Kidney glomerular epithelial cell (primary cell): Measurements from ENCODE around the gene HECW1.
"Not testable (repeated sequence)": the region's sequence is repeated elsewhere in the genome, so short reads cannot be mapped to it uniquely, and the experiment has no call there.

Source experiments
- DNase-seq: peaks from one replicate; lab custom pipeline; 2025; lab: John Stamatoyannopoulos, UW

HECW1 gene

DNA sequence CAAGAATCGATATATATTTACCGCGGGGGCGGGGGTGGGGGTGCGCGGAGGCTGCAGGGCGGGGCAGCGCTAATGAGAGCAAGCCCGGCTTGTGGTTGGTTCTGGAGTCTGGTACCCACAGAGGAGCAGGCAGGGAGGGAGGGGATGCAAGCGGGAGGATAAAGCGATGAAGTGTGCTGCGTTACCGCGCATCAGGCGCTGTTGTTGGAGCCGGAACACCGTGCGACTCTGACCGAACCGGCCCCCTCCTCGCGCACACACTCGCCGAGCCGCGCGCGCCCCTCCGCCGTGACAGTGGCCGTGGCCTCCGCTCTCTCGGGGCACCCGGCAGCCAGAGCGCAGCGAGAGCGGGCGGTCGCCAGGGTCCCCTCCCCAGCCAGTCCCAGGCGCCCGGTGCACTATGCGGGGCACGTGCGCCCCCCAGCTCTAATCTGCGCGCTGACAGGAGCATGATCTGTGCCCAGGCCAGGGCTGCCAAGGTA is at the start of gene HECW1:
Gene HECW1, plus strand, starts transcription at position 189 of the 482 bp plus-strand sequence. CDS start 131,259 bp downstream, outside the sequence.
- DNase-seq, result no peak

DNA sequence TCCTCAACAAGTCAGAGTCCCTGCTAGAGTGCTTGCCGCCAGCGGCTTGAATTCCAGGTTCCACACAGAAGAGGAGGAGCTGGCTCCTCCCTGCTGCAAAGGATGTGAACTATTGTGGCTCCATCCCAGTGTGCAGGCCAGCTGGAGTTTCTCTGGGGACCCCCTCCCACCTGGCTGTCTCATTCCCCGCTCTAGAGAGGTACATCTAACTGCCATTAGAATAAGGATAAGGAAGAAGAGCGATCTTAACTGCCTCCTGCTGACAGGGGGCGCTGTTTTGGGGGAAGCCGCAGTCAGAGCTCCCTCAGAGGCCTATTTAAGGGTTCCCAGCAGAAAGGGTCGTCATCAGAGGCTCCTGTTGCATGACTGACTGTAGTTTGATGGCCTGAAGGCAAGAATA is 40.8 kb upstream of the HECW1 start:
- DNase-seq, result no peak

DNA sequence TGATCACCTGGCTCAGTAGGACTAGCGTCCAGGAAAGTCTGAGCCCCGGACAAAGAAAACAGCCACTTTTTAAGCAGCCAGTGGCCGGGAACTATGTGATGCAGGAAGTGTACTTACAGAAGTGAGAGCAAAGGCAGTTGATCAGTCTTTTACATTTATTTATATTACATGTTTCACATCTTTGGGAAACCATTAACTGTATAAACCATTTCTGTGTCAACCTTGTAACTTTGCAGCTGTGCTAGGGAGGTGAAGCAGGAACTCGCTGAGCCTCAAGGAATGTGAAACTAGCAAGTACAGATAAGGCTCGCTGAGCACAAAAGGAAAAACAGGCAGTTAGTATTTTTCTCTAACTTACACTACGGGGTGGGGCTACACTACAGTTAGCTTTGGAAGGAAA is 39.9 kb upstream of the HECW1 start:
- DNase-seq, result peak; percentile 10

DNA sequence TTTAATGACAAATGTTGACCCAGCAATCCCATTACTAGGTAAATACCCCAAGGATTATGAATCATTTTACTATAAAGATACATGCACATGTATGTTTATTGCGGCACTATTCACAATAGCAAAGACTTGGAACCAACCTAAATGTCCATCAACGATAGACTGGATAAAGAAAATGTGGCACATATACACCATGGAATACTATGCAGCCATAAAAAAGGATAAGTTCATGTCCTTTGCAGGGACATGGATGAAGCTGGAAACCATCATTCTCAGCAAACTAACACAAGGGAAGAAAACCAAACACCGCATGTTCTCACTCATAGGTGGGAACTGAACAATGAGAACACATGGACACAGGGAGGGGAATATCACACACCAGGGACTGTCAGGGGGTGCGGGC is 38.6 kb upstream of the HECW1 start:
- DNase-seq, result not testable (repeated sequence)

DNA sequence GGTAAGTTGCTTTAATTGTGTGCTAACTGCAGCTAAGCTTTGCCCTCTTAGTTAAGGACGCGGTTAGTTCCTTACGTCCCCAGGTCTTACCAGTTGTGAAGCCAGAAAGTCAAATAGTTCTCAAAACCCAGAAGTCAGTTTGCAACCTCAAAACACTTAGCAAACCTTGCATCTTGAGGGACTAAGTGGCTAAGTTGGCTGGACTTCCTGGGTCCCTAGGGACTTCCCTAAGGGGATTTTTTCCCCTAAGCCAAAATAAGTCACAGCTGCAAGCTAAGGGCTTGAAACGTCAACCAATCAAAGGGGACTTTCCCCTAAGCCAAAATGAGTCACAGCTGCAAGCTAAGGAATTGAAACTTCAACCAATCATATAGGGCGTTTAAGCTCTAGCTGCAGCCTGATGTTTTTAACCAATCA is 36.2 kb upstream of the HECW1 start:
- no peak for DNase-seq

DNA sequence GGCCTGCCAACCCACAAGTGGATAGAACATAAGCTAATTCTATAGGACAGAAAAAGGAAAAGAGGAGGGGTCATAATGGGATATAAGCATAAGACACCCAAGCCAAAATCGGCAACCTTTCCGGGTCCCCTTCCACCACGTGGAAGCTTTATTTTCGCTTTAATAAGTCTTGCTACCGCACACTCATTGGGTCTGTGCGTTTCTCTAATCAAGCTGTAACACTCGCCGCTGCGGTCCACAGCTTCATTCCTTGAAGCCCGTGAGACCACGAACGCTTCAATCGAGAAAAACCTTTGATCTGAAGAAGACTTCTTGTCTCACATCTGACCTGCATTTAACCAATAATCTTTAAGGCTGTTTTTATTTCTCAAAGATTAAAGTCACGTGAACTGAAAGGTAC is 35.8 kb upstream of the HECW1 start:
- no peak for DNase-seq

DNA sequence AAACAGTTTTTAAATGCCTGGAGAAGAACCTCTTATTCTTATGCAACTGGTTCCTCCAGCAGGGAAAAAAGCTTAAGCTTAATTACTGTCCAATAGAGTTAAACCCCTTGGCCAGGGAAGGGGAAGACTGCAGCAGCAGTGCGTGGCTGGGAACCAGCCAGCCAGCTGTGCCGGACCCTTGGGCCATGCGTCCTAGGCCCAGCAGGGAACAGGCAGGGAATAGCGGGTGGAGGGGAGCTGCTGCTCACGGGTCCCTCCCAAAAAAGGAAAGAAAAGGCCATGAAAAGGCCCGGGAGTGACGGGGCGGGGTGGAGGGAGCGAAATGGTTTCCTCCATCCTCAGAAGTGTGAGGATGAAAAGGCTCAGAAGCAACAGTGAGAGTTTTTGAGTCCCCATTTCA is 35.2 kb upstream of the HECW1 start:
- DNase-seq, result no peak

DNA sequence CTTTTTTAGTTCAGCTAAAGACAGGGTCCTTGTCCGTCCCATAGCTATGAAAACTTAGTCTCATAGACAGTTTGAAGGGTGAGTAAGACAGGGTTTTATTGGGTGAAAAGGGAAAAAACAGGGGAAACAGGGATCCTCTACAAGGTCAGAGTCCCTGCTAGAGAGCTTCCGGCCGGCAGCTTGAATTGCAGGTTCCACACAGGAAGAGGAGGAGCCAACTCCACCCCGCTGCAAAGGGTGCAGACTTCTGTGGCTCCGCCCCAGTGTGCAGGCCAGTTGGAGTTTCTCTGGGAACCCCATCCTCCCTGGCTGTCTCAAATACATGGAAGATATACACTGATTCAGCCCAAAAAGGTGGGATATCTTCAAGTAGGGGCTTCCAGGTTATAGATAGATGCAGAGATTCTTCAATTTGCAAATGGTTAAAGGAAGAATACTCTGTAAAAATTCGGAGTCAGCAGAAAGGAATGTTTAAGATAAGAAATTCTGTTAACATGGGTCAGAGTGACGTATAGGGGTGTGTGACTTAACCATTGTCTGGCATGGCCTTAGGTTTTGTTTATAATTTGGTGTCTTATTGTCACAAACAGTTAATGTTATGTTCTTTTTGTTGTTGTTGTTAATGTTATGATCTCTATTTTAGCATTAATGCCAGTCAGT is 34.6 kb upstream of the HECW1 start:
- DNase-seq, result no peak

DNA sequence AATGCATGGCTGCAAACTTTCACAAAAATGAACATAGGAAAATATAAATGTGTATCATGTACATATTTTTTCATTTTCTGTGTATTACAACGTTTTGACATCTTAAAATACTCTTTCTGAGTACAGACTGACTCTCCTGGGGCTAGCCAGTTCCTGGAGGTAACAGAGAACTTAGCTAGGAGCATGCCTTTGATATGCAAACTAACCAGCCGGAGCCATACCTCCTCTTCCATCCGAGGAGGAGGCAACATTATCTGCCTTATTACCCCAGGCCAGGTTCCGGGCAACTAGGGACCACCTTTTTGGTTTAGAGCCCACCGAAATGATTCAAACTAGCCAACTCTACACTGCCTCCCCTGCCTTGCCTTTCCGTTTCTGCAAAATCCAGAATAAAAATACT is 33.7 kb upstream of the HECW1 start:
- no peak for DNase-seq

DNA sequence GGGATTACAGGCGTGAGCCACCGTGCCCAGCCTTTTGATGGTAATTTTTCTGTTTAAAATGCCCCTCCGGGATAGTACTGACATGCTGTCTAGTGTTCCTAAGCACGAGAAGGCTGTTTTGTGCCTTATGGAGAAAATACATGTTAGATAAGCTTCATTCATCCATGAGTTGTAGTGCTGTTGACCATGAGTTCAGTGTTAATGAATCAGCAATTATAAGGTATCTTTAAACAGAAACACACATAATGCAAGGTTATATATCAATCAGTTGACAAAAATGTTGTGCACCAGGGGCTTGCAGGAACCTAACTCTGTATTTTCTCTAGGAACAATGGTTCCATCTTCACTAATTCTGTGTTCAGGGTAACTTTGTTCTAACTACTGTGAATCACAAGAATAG is 30.8 kb upstream of the HECW1 start:
- DNase-seq, result no peak

DNA sequence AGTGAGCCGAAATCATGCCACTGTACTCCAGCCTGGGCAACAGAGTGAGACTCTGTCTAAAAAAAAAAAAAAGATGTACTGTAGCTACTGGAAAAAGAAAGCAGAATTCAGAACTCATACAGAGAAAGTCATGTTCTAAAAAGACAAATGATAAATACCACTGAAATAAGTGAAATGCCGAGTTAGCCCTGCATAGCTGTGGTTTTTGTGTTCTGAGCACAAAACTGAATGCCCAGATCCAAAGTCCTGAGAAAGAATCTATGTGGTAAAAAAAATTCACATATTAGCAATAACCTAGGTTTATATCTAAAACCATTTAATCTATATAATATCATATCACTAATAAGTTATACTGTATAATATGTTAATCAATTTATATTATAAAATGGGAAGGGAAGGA is 29.3 kb upstream of the HECW1 start:
- DNase-seq, result no peak

DNA sequence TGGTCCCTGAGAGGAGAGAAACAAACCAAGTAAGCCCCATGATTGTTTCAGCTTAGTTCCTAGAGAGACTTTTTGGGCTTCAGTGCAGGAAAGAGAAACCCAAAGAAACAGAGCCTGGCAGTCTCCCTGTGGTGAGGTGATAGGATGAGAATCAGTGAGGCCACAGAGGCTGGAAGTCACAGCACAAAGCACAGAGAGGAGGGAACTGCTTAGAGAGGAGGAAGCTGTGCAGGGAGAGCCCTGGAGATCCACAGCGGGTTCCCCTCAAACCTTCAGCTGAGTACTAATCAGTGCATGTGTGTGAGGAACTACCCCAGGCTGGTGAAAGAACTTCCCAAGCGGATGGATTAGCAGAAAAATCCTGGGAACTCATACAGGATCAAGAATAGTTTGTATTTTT is 27.4 kb upstream of the HECW1 start:
- no peak for DNase-seq

DNA sequence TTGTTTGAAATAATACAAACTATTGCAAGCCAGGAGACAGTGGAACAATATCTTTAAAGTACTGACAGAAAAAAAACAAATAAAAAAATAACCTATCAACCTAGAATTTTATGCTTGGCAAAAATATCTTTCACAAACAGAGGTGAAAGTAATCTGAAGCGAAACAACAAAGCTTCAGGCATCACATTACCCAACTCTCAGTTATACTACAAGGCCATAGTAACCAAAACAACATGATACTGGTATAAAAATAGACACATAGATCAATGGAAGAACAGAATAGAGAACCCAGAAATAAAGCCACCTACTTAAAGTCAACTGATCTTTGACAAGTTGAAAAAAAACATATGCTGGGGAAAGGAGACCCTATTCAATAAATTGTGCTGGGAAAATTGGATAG is 26.5 kb upstream of the HECW1 start:
- no peak for DNase-seq

DNA sequence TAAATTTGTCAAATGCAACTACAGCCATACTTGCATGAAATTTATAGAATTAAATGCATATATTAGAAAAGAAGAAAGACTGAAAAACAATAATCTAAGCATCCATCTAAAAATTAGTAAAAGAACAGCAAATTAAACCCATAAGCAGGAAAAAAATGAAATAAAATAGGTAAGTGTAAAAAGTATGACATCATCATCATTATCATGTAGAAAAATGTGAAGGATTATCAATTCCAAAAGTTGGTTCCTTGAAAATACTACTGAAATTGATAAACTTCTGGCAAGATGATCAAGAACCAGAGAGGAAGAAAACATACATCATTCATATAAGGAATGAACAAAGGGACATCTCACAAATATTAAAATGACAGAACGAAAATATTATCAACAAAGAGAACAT is 19.6 kb upstream of the HECW1 start:
- no peak for DNase-seq

DNA sequence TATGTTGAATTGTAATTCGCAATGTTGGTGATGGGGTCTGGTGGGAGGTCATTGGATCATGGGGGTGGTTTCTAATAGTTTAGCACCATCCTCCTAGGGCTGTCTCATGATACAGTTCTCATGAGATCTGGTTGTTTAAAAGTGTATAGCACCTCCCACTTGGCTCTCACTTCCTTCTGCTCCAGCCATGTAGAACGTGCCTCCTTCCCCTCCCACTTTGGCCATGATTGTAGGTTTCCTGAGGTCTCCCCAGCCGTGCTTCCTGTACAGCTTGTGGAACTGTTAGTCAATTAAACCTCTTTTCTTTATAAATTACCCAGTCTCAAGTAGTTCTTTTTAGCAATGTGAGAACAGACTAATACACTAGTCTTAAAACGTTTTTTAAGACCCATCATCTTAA is 15.6 kb upstream of the HECW1 start:
- no peak for DNase-seq

DNA sequence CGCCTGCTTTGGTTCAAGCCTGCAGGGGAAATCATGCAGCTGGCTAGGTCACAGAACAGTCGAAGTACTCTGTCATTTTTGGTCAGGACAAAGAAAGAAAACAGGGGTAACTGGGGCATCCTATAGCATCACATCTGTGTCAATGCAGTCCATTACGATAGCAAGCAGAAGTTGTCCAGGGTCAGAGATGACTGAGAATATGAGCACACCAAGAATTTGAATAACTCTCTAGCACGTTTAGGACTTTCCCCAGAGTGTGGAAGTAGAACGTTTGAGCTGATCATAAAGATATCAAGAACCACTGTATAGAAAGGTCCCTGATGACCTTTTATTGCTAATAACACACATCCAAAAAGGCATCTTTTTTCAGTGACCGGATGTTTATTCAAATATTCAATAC is 12.7 kb upstream of the HECW1 start:
- no peak for DNase-seq

DNA sequence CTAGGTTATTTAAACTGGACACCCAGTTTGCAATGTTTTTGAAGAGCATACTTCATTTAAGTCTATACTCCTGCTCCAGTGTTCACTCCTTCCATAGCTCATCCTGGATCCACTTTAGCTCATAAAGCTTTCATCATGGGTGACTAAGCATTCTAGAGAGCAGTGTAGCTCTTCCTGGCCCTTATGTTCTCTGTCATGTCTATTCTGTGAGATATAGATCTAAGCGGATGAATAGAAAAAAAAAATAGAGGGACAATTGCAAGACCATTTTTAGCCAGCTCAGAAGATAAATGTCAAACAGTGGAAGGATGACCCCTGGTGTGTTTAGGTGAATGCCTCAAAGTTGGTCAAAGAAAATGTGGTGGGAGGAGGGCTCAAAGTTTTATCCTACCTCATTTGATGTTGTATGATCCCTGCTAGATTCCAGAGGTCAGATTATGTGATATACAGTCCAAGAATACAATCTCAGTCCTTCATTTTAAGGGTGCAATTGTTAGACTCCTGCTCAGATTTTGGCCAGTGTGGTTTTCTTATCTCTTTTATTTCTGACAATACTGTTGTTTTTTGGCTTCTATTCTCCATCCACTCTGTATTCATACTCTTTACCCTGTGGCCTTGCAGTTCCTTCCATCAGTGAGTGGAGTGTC is 7.5 kb upstream of the HECW1 start:
- no peak for DNase-seq

DNA sequence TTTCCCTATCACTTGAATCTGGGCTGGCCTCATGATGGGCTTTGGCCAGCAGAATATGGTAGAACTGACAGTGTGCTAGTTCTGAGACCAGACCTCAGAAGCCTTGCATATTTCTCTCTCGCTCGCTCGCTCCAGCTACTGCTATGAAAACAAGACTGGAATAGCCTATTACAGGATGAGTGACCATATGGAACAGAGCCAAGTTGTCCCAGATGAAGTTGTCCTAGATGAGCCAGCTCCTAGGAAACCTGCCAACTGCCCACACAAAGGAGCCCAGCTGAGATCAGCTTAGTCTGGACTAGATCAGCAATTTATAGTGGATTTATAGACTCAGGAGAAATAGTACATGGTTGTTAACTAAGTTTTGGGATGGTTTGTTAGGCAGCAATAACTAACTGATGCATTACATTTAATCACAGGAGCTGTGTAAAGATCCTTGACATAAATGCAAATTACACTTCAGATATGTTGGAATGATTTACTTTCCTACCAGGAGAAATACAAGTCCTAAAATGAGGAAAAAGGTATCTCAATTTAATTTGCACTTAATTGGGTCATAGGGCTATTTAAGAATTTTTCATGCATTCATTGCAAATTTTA is 6.8 kb upstream of the HECW1 start:
- no peak for DNase-seq

DNA sequence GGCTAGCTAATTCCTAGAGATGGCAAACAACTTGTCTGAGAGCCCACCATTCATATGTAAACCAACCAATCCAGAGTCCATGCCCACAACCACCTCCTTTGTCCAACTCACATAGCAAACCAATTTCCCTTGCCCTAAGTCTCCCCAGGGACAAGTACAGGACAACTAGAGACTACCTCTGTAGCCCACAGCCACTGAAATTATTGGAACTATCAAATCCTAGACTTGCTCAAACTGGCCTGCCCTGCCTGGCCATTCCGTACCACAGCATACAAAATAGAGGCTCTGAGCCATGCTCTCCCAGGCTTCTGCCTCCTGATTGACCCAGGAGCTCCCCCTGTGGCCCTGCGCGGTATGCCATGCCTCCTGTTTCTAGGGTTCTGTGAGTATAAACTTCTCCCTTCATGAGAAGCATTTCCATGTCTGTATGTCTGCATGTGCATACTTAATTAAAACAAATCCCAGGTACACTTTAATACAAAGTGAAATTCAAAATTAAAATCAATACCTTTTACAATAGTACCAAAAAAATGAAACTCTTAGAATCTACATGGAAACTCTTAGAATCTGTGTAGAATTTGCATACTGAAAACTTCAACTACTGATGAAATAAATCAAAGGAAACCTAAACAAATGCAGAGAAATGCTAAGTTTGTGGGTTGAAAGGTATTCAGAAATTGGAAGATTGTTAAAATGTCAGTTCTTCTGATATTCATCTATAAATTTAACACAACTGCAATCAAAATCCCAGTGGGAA is 4.0 kb upstream of the HECW1 start:
- peak; percentile 35 for DNase-seq

DNA sequence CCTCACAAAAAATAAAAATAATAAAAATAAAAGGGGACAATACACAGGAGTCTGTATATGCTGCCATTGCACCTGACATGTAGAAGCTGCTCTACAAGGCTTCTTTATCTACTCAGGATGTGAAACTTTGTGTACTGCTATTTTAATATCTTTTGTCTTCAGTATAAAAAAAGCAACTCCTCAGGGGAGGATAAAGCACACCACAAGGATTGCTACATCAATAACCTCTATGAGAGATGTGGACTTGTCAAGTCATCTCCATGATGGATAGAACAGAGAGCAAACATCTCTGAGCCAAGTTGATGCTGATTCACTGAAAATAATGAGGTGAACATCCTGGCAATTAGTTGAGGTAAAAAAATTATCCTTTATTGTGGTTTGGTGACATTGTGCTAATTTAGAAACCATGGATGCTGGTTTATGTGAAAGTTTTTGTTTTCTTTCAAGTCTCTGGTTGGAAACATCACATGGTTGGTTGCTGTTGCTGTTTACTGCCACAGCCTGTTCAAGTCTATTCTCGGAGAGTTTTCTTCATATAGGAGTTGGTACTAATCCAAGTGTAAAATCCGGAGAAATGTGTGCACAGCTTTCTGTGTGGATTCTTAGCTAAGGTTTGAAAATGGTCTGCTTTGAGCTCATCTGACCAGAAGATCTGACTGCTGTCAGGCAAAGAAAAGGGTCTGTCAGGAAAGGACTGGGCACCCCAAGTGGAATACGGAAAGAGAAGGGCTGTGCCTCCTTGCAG is 1.5 kb upstream of the HECW1 start:
- no peak for DNase-seq

DNA sequence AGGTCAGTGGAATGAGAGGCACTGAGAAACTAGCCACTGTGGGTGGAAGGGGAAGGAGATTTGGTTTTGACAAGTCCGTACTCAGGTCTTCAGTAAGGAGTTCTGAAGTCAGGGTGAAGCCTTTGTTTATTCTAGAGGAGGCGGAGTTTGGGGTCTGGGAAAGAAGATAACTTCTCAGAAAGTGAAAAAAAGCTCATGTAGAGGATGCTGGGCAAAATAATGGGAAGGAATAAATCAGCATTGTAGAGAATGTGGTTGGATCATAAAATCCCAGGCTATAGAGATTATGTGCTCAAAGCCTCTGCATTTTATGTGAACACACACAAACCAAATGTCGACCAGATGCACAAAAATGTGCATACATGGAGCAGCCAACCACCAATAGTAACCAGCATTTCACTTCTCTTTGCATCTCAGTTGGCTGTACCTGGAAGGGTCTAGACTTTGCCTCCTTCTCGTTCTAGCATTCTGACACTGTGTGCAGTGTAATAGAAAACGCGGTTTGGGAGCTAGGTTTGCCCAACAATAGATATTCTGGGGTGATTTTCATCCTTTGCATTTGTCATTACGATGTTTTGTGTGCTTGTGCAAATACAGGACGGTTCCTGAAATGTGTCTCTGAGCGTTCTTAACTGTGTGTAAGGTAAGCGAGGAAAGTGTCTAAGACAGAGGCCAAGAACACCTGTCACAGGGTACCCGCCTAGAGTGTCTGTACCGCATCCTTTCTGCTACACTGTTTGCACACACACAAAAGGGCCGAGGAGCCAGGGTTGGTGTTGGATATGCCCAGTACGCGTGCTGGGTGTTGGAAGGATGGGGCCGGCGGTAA is 603 bp upstream of the HECW1 start:
- DNase-seq, result no peak
